Liver (tissue), 9 donors: ENCODE measurements around the gene STOML2. TPM values are rescaled to one million over a fixed set of nuclear protein-coding genes. Genes with fewer than 3 reads are reported as not detected.

Experiments used
- DNase-seq: peaks from one replicate; pipeline ENCODE4 v3.0.0-alpha.2; 2017; ENCODE audit warnings: low spot score
- H3K27ac ChIP-seq, 2 donors: one replicate each; pipeline ENCODE4 v1.7.0; 2013; ENCODE audit warnings: inconsistent platforms in 2 of 2, low read length in 2 of 2, control low read depth in 1 of 2, low read depth in 1 of 2, mild to moderate bottlenecking in 1 of 2
- H3K27me3 ChIP-seq, 4 donors: one replicate each; pipeline versions ENCODE4 v1.6.1 to v1.7.0; 2013; ENCODE audit warnings: low read length in 3 of 4, inconsistent platforms in 1 of 4, mild to moderate bottlenecking in 1 of 4, moderate library complexity in 1 of 4; ENCODE audit not compliant: control insufficient read depth in 4 of 4, insufficient read depth in 4 of 4
- H3K36me3 ChIP-seq, 4 donors: one replicate each; pipeline versions ENCODE4 v1.6.1 to v1.7.0; 2013; ENCODE audit warnings: low read length in 3 of 4, mild to moderate bottlenecking in 3 of 4, low read depth in 1 of 4, moderate library complexity in 1 of 4; ENCODE audit not compliant: control insufficient read depth in 4 of 4, insufficient read depth in 3 of 4
- H3K4me1 ChIP-seq, 4 donors: one replicate each; pipeline versions ENCODE4 v1.6.1 to v1.7.0; 2013; ENCODE audit warnings: low read length in 3 of 4, mild to moderate bottlenecking in 3 of 4, moderate library complexity in 1 of 4; ENCODE audit not compliant: control insufficient read depth in 4 of 4, insufficient read depth in 4 of 4
- H3K4me3 ChIP-seq, 3 donors: one replicate each; pipeline versions ENCODE4 v1.6.1 to v1.7.0; 2013; ENCODE audit warnings: low read length in 3 of 3, control low read depth in 1 of 3, low read depth in 1 of 3, mild to moderate bottlenecking in 1 of 3
- H3K9ac ChIP-seq, 2 donors: one replicate each; pipeline ENCODE4 v1.7.0; 2013; ENCODE audit warnings: low read length in 2 of 2, mild to moderate bottlenecking in 2 of 2, moderate library complexity in 2 of 2, control low read depth in 1 of 2, low read depth in 1 of 2
- H3K9me3 ChIP-seq, 4 donors: one replicate each; pipeline versions ENCODE4 v1.6.1 to v1.7.0; 2013; ENCODE audit warnings: low read length in 3 of 4; ENCODE audit not compliant: control insufficient read depth in 4 of 4
- EGR1 ChIP-seq, 2 donors: IDR thresholded peaks; 2 replicates each; pipeline ENCODE4 v1.6.1; 2016 to 2018; ENCODE audit warnings: antibody characterized with exemption in 2 of 2, low read depth in 2 of 2
- FOXA1 ChIP-seq: IDR thresholded peaks from 2 replicates; pipeline ENCODE4 v1.6.1; 2016; ENCODE audit warnings: antibody characterized with exemption
- GABPA ChIP-seq, 2 donors: IDR thresholded peaks in 1 of 2; conservative IDR thresholded peaks in 1 of 2; 2 replicates each; pipeline ENCODE4 v1.6.1; 2016; ENCODE audit warnings: antibody characterized with exemption in 2 of 2, mild to moderate bottlenecking in 1 of 2, moderate library complexity in 1 of 2
- HNF4A ChIP-seq, 2 donors: conservative IDR thresholded peaks; 2 replicates each; pipeline ENCODE4 v1.6.1; 2016; ENCODE audit warnings: antibody characterized with exemption in 2 of 2, mild to moderate bottlenecking in 2 of 2
- HNF4G ChIP-seq: IDR thresholded peaks from 2 replicates; pipeline ENCODE4 v1.6.1; 2016; ENCODE audit warnings: antibody characterized with exemption
- JUND ChIP-seq, 2 donors: IDR thresholded peaks; 2 replicates each; pipeline ENCODE4 v1.6.1; 2016; ENCODE audit warnings: antibody characterized with exemption in 2 of 2
- RAD21 ChIP-seq, 2 donors: IDR thresholded peaks; 2 replicates each; pipeline ENCODE4 v1.6.1; 2016; ENCODE audit warnings: antibody characterized with exemption in 2 of 2, mild to moderate bottlenecking in 2 of 2
- SP1 ChIP-seq: IDR thresholded peaks from 2 replicates; pipeline ENCODE4 v1.6.1; 2018; ENCODE audit warnings: antibody characterized with exemption, mild to moderate bottlenecking
- TAF1 ChIP-seq: conservative IDR thresholded peaks from 2 replicates; pipeline ENCODE4 v1.6.1; 2016; ENCODE audit warnings: antibody characterized with exemption, mild to moderate bottlenecking
- YY1 ChIP-seq: IDR thresholded peaks from 2 replicates; pipeline ENCODE4 v1.6.1; 2016; ENCODE audit warnings: antibody characterized with exemption, mild to moderate bottlenecking
- WGBS: extraction: QIAGEN DNeasy Blood & Tissue Kit; methylation state at CpG from one replicate; pipeline ENCODE4 v1.1.7; 2013; 5-methylcytosine and 5-hydroxymethylcytosine counted together
- polyA plus RNA-seq, 2 donors: library from polyadenylated mRNA; stranded (reverse) in 1 of 2; unstranded in 1 of 2; fragments of 200-250 nt in 1 of 2; fragments of >200 nt in 1 of 2; fragmentation: Nextera tagmentation in 1 of 2; extraction: Ambion mirVana in 1 of 2; gene quantifications; one replicate each; pipeline versions ENCODE4 v1.2.1 to v1.2.3, GENCODE V29; 2013 to 2015
- total RNA-seq, 2 donors: library from RNA; depleted of rRNA; stranded (reverse); fragments of >200 nt; gene quantifications; one replicate each; pipeline ENCODE4 v1.2.3, GENCODE V29; 2014
- TF ChIP-seq, protein P1 (sequence below): fragments of 150-350 bp; IDR thresholded peaks from 2 replicates; pipeline ENCODE4 v1.5.1; 2017; ENCODE audit warnings: improper control_type of control experiment, low read depth, low read length; ENCODE audit not compliant: missing input control
- TF ChIP-seq, protein P2 (sequence below): IDR thresholded peaks from 2 replicates; pipeline ENCODE4 v1.6.1; 2016; ENCODE audit warnings: antibody characterized with exemption
- donor health status: healthy.
- donor health status: healthy.
- donor health status: healthy.
- donor health status: healthy.
- donor health status: healthy.

Gene STOML2
- total and polyA plus RNA-seq, 4 donors = 77.8 to 96.8 (median 81.5) TPM

DNA sequence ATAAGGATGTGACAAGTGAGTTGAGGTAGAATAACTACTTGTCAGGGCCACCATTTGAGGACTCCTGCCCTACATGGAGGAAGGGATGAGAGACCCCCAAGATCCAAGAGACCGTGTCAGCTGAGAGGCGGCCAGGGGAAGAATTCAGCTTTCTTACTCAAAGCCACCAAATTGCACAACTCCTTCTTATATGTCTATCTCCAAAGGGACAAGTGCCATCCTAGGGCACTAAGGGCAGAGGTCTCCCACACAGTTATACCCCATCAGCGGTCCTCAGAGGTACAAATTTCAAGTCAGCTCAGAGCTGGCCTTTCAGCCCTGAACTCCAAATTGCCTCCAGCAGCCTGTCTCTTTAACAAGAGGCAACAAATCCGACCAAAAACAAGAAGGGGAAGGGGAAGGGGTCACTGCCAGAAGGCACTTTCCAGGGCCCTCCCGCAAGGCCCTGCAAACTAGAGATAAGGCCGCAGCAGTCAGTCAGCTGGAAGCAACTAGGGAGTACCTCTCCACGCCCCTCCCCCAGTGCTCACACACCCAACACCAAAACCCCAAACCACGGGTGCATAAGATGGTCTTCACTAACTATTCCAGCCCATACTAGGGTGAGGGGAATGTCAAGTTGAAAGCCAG lies 6.1 kb upstream of the STOML2 start (continued):
- TF ChIP-seq HNF4G (no peak), YY1 (no peak)

DNA sequence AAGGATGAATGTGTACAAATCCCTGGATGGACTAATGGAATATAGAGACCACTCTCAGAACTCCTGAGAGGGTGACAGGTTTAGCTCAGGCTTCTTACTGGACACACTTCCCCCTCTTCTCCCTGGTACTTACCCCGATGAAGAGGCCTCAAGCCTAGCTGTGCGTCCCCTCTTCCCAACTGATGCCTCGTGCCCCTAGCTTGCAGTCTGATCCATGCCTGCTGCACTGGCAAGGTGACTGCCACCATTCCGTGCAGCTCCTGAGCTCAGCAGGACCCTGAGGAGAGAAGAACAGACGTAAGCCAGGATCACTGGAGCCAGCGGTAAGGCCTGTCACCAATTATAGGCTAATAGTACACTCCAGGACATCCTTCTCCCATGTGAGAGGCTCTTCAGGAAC lies 5.5 kb upstream of the STOML2 start:
- H3K36me3 ChIP-seq = peaks cover 6 to 36% (median 13%) of the 10 kb centered on the region in 4 donors
- no peak for DNase-seq
- 92% methylated on average over 6 of the region's 6 CpGs for WGBS

DNA sequence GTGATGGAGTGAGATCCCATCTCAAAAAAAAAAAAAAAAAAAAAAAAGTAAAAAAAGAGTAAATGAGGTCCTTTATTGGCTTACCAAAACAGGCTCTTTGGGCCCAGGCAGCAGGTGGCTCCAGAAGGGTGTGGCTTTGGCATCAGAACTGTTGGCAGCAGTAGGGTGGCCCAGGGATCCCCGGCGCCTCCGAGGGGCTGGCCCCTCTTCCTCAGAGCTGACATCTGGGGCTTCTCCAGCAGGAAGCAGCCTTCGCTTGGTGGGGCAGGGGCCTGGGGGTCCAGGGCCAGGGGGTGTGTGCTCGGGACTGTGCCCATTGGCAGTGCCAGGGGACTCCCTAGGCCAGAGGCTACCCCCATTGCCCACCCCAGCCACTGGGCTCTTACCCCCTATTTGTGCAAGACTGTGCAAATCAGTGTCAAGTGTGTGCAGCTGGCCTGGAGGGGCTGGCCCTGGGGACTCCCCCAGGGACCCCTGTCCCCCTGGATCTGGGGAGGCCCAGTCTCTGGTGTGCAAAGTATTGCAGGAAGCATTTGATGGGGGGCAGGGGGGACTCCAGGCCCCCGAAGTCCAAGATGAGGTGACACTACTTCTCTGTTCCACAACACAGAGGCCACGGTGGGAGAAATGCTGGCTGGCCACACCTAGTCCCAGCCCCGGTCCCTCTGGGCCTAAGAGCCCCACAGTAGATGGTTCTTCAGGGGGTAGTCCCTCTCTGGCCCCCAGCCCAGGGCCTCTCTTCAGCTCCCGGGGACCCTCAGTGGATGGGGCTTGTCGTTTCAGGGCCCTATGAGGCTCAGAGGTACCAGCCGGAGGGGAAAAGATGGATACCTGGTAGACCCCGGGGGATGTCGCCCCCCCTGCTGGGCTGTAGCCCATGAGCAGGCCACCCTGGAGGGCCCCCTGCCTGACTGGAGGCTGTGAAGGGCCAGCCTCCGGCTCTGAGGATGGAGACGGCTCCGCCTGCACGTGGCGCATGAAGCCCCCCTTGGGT lies 4.7 kb upstream of the STOML2 start:
- no peaks in the 10 kb centered on the region for H3K9me3 ChIP-seq
- H3K4me1 ChIP-seq = peaks cover 13 to 39% (median 30%) of the 10 kb centered on the region in 4 donors
- H3K9ac ChIP-seq = no peak overlapping the region
- no peaks in the 10 kb centered on the region for H3K27me3 ChIP-seq
- H3K4me3 ChIP-seq = no peak overlapping the region
- no peak for DNase-seq
- WGBS = 89% methylated on average over 18 of the region's 18 CpGs
- no peak overlapping the region for H3K27ac ChIP-seq
- H3K36me3 ChIP-seq = peaks cover 6 to 36% (median 13%) of the 10 kb centered on the region in 4 donors
- TF ChIP-seq TAF1 (no peak), SP1 (no peak), HNF4A (conservative IDR thresholded peaks at IDR 0.05) (no peak), RAD21 (IDR thresholded peaks at IDR 0.05) (no peak), FOXA1 (no peak), JUND (IDR thresholded peaks at IDR 0.05) (no peak), GABPA (IDR thresholded peaks at IDR 0.05 in 1 of 2, conservative IDR thresholded peaks at IDR 0.05 in 1 of 2) (no peak)
- TF ChIP-seq, protein P1, sequence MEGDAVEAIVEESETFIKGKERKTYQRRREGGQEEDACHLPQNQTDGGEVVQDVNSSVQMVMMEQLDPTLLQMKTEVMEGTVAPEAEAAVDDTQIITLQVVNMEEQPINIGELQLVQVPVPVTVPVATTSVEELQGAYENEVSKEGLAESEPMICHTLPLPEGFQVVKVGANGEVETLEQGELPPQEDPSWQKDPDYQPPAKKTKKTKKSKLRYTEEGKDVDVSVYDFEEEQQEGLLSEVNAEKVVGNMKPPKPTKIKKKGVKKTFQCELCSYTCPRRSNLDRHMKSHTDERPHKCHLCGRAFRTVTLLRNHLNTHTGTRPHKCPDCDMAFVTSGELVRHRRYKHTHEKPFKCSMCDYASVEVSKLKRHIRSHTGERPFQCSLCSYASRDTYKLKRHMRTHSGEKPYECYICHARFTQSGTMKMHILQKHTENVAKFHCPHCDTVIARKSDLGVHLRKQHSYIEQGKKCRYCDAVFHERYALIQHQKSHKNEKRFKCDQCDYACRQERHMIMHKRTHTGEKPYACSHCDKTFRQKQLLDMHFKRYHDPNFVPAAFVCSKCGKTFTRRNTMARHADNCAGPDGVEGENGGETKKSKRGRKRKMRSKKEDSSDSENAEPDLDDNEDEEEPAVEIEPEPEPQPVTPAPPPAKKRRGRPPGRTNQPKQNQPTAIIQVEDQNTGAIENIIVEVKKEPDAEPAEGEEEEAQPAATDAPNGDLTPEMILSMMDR = no peak

More for the DNA sequence above, 5.5 kb upstream of the STOML2 start:
- H3K27ac ChIP-seq = no peak overlapping the region
- H3K4me1 ChIP-seq = peaks cover 15 to 40% (median 30%) of the 10 kb centered on the region in 4 donors
- H3K9me3 ChIP-seq = no peaks in the 10 kb centered on the region
- no peak overlapping the region for H3K9ac ChIP-seq
- H3K27me3 ChIP-seq = no peaks in the 10 kb centered on the region
- TF ChIP-seq HNF4G = no peak
- TF ChIP-seq EGR1 (IDR thresholded peaks at IDR 0.05; ENCODE audit: low read depth in 2 of 2) = no peak
- TF ChIP-seq RAD21 (IDR thresholded peaks at IDR 0.05) = no peak
- TF ChIP-seq, protein P2, sequence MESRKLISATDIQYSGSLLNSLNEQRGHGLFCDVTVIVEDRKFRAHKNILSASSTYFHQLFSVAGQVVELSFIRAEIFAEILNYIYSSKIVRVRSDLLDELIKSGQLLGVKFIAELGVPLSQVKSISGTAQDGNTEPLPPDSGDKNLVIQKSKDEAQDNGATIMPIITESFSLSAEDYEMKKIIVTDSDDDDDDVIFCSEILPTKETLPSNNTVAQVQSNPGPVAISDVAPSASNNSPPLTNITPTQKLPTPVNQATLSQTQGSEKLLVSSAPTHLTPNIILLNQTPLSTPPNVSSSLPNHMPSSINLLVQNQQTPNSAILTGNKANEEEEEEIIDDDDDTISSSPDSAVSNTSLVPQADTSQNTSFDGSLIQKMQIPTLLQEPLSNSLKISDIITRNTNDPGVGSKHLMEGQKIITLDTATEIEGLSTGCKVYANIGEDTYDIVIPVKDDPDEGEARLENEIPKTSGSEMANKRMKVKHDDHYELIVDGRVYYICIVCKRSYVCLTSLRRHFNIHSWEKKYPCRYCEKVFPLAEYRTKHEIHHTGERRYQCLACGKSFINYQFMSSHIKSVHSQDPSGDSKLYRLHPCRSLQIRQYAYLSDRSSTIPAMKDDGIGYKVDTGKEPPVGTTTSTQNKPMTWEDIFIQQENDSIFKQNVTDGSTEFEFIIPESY = no peak
- TF ChIP-seq SP1 = no peak
- no peak overlapping the region for H3K4me3 ChIP-seq
